ENCODE results near the gene RGS12.

RGS12 gene

DNA sequence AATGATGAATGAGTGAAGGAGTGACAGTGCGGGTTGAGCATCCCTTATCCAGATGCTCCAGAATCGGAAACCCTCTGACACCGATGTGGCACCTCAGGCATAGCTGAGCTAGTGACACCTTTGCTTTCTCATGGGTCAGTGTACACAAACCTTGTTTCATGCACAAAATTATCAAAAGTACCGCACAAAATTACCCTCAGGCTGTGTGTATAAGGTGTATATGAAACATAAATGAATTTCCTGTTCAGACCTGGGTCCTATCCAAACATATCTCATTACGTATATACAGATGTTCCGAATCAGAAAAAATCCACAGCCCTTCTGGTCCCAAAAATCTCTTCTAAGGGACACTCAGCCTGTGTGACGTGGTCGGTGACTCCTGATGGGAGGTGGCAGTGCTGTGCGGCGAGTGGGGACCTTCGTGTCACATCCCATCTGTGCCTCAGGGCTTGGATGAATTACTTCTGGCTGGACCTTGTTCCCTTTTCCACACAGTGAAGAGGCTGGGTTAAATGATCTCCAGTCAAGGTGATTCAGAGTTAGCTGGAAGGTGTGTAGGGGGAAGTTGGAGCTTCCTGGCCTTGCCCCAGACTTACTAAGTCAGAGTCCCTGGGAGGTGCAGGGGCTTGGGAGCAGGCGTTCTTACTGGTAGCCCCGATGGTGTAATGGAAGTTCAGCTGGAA is 18.8 kb downstream of the RGS12 start:
- DNase-seq = no peak

DNA sequence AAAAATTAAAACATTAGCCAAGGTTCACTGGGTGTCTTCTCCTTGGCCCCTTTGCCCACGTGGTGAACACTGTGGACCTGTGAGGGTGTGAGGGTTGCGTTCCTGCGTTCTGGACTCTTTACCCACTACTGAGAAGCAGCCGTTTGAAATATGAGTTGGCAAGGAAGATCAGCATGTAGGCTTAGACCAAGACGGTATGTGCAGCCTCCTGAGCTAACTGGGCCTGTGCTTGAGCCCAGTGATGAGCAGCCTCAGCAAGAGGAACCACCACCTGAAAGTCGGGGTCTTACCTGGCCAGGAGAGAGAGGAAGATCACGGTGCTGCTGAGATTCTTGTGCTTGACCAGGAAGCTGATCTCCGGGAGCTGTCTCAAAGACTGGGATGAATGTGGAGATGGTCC is 19.5 kb downstream of the RGS12 start:
- no peak for DNase-seq

DNA sequence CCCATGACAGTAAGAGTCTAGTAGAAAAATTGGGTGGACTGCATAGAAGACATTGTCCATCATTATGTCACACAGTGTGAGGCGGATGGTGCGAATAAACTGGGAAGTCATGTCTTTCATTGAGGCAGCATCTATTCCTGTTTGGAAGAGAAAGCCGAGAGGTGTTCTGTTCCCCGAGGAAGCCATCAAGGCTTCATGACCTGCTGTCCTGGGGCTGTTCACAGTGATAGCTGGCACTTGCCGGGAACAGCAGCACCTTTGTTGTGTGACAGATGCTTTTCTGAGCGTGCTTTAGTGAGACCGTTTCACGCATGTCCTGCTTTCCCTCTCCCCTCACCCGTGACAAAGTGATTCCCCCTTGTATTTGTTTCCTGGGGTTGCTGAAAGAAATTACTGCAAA is 20.3 kb downstream of the RGS12 start:
- DNase-seq = no peak

DNA sequence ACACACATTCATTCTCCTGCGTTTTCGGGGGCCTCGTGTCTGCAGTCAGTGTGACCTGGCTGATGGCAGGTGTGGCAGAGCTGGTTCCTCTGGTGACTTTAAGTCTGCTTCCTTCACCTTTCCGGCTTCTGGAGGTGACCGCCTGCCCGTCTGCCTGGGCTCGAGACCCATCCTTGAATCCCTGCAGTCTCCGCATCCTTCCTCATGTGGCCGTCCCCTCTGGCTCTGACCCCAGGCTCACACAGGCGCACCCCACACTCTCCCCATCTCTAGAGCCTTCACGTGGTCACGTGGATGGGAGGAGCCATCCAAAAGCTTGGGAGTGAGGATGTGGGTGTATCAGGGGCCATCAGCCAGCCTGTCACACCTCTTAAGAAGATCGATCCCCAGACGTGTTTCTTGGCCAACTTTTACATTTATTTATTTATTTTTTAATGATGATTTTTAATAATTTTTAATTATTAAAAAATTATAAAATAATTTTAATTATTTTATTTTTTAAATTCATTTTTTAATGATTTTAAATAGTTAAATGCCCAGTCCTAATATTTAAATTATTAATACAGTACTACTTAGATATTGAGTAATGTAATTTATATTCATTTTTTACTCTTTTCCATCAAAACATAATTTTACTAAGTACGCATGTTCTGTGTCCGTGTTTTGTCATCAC is 20.9 kb downstream of the RGS12 start:
- no peak for DNase-seq

DNA sequence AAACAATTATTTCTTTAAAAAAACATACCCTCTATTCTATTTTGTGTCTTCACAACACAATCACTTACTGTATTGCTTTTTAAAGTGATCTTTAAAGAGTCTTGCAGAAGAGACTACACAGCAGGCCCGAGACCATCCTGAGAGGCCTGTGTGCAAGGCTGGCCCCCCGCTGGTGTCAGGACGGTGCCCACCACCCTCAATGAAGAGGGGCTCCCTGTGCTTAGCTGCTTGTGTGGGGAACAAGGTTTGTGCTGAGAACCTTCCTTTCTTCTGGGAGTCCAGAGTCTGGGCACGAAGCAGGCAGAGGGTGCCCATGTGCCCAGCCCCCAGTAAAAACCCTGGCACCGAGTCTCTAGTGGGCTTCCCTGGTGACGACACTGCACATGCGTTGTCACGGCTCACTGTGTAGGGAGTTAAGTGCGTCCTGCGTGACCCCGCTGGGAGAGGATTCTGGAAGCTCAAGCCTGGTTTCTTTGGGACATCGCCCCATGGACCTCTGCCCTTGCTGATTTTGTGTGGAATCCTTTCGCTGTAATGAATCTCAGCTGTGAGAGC is 22.0 kb downstream of the RGS12 start:
- no peak for DNase-seq

DNA sequence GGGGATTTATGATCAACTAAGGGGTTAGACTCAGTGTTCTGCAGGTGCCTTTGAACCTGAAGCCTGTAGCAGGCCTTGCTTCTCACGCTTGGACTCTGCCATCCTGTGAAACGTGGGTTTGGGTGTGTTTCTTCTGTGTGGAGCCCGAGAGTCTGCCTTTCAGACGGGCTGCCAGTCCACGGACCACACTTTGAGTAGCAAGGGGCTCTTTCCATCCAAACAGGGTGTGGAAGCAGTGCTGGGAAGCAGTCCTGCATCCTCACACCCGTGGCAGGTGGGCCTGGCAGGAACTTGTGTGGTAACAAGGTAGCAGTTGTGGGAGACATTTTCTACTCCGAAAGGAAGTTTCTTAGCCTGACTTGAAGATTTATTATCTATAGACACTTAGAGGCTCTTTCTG is 22.7 kb downstream of the RGS12 start:
- DNase-seq = no peak

DNA sequence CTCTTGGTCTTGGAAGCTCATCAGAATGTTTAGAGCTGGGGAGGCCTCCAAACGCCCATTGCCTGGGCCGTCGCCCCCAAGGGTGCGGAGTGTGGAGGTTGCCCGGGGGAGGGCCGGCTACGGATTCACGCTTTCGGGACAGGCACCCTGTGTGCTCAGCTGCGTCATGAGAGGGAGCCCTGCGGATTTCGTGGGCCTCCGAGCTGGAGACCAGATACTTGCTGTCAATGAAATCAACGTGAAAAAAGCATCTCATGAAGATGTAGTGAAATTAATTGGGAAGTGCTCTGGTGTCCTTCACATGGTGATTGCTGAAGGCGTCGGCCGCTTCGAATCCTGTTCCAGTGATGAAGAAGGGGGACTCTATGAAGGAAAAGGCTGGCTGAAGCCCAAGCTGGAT is 23.3 kb downstream of the RGS12 start:
- no peak for DNase-seq

DNA sequence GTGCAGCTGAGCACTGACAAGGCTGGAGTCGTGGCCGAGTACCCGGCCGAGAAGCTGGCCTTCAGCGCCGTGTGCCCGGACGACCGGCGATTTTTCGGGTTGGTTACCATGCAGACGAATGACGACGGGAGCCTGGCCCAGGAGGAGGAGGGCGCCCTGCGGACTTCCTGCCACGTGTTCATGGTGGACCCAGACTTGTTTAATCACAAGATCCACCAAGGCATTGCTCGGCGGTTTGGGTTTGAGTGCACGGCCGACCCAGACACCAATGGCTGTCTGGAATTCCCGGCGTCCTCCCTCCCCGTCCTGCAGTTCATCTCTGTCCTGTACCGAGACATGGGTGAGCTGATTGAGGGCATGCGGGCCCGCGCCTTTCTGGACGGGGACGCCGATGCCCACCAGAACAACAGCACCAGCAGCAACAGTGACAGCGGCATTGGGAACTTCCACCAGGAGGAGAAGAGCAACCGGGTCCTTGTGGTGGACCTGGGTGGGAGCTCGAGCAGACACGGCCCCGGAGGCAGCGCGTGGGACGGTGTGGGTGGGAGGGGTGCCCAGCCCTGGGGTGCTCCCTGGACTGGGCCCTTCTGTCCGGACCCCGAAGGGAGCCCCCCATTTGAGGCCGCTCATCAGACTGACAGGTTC is 24.3 kb downstream of the RGS12 start:
- DNase-seq = no peak

DNA sequence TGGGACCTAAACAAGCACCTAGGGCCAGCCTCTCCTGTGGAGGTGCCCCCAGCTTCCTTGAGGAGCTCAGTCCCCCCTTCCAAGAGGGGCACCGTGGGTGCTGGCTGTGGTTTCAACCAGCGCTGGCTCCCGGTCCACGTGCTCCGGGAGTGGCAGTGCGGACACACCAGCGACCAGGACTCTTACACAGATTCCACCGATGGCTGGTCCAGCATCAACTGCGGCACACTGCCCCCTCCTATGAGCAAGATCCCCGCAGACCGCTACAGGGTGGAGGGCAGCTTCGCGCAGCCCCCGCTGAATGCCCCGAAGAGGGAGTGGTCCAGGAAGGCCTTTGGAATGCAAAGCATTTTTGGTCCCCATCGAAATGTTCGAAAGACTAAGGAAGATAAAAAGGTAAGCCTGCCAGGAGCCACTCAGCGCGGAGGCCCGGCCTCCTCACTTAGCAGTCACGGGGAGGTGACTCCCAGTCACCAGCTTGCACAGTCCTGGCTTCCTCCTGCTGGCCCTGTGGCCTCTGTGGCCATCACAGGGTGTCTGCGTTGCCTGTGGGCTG is 24.9 kb downstream of the RGS12 start:
- DNase-seq = no peak

DNA sequence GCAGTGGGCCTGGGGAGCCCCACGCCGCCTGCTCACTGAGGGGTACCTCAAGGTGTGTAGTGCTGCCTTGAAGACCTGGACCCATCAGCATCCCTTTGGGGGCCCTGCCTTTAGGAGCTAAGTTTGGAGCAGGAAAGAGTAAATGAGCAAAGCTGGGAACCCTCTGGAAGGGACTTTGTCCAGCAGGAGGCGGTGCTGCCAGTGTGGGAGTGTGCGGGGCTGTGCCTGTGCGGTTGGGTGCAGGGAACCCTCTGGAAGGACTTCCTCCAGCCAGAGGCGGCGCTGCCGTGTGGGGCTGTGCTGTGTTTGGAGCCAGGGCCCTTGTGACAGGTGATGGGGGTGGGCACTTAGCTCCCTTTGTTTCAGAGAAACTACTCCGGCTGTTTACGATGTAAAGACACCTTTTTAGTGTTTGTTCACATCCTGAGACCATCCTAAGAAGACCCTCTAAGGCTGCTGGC is 25.8 kb downstream of the RGS12 start:
- DNase-seq = no peak

DNA sequence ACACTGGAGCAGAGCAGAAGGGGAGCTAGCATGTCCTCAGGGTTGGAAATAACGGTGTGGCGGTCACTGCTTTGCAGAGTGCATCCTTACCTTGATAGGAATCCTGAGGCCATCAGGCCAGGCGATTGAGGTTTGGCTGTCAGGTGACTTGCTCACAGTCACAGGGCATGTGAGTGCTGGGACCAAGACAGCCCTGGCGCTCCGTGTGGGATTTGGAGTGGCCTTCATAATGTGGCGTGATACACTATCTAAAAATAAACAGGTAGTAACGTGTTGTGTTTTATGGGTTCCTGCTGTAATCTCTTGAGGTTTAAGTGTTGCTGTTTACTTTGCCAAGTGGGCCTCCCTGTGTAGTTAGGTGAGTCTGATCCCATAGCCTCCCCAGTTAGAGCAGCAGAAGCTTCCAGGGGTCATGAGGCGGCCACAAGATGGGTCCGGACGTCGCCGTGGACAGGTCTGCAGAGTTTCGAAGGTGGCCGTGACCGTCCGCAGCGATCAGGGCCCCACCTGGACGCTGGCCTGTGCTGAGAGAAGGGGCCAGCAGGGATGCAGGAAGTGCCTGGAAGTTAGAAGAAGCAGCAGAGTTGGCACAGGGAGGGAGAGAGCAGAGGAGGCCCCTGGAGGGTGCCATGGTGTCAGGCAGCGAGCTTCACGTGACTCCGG is 27.7 kb downstream of the RGS12 start:
- no peak for DNase-seq

DNA sequence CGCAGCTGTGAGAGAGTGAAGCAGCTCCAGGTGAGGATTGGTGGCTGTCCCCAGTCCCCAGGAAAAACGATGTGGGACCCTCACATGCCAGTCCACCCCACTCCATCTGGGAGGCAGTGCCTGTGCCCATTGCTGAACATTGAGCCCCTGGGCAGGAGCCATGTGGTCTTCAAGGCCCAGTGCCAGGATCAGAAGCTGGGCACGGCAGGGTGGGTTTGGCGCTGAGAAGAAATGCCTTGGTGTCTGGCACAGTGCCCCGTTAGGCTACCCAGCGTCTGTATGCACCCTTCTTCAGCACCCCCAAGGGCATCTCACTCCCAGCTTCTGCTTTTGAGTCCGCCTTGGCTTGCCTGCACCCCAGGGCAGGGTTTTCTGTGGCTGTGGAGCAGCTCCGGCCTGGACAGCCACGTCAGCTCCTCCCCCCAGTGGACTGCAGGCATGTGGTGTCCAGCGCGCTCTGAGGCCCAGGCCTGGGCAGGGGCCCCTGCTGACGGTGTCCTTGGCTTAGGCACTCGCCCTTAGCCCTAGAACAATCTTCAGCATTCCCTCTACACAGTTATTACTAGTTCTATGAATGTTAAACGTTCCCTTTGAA is 28.6 kb downstream of the RGS12 start:
- DNase-seq = no peak

DNA sequence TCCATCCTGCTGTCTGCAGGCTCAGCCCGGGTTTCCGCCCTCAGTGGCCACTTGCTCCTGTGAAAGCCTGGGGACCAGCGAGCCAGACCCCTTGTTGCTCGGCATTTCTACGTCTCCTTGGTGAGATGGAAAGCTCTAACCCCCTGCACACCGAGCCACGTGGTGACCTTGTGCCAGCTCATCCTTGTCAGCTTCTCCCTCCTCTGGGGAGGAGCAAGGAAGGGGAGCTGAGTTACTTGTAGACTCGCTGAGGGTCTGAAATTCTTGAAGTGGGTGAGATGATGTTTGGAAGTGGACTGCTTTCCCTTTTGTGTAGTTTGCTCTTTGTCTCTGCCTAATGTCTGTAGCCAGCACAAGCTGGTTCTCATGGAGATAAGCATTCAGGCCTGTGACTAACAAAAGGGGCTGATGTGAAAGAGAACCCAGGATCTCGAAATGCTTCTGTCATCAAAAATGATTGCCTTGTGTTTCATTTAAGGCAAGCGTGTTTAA is 29.3 kb downstream of the RGS12 start:
- no peak for DNase-seq

DNA sequence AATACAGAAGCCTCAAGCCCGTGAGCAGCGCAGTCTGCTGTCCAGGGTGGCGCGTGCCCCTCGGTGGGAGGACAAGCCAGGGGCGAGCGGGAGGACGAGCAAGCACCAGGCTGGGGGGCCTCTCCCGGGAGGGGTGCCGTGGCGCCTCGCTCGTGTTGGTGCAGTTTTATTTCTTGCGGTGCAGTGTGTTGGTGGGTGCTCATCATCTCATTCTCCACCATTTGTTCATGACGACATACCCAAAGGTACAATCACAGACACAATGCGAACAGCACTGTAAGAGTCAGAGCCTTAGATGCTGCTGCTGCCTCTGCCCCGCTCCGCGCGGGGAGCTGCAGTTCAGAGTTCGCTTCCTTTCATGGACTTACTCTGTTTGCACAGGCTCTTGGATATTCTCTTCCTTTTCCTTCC is 30.3 kb downstream of the RGS12 start:
- DNase-seq = no peak

DNA sequence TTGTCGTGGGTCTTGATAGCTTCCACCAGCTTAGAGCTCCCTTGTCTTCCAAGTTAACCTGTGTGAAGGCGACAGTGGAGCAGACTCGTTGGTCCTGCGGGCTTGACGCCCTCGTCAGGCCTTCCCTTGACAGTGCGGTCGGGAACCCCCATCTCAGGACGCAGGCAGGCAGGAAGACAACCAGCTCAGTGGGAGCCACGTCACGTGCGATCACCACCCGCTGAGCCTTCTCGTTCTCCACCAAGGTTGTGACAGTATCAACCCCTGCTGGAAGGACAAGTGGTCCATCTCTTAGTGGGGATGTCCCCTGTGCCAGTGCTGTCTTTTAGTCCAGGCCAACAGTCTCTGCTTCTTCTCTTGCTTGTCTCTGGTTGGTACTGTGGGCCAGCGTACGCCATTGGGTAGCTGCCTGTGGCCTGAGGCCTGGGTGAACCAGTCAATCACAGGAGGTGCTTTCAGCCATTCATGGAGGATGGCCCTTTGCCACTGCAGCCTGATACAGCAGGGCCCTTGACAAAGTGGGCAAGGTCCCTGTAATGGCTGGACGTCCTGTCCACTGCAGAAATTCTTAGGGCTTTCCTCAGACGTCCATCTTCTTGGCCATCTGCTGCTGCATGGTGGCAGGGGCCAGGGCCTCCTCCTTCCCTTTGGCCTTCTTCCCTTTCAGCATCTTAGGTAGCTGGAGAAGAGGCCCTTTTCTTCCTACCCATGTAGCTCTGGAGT is 31.4 kb downstream of the RGS12 start:
- no peak for DNase-seq

DNA sequence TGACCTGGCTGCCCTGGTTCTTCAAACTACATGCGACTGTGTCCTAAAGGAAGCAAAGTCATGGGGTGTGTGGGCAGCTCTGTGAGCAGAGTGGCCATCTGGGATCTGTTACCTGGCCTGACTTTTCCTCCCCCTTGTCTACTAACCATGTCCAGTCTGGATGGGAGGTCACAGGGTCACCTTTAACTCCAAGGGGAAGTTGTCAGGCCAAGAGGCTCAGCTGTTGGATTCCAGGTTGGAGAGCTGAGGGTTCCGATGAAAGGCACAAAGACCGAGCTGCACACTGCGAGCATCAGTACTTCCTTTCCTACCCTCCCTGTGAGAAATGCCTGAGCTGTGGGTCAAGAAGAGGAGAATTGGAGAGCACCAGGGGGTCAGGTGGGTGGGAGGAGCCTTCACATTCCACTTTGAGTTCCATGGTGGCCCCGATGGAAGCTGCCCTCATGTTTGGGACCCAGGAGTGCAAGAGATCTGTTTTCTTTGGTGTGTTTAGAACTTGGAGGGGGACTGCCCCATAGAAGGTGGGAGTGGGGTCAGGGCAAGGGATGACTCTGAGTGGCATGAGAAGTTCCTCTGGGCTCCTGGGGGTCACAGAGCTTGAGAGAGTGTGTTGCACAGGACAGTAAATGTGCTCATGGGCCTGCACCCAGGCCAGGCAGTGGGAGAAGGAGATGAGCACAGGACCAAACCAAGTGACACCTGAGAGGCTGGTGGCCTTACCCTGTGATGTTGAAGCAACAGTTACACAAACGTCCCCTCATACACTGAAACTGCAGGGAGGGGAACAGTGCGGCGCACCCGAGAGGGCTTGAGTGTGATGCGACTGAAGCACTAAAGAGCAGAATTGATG is 36.2 kb downstream of the RGS12 start:
- no peak for DNase-seq

DNA sequence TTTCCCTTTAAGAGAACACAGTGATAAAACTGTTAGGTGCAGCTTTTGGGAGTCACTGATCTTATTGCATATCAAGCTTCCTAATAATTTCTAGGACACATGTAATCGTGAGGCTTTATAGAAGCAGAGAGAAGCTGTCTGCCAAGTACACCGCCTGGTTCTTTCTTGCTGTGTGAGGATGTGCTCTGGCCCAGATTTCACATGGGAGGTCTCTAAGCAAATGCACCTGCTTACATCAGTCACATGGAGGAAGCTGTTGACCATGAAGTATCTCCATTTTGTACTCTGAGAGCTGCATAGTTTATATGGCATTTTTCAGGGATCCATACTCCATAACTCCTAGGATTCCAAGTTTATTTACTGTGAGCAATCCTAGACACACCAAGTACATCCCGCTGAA is 37.1 kb downstream of the RGS12 start:
- DNase-seq = no peak

DNA sequence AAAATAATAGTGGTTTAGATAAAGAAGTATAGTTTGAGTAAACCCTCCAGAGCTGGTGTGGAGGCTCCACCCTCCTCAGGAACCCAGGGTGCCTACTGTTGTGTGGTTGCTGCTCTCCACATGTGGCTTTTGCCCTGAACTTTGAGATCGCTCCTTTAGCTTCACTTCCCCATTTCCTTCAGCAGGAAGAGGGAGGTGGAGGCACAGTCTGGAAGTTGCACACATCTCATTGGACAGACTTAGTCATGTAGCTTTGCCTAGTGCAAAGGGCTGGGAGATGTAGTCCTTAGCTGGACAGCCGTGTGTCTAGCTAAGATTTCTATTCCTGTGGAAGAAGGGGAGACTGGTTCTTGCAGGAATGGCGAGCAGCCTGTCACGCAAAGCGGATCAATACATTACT is 37.9 kb downstream of the RGS12 start:
- no peak for DNase-seq

DNA sequence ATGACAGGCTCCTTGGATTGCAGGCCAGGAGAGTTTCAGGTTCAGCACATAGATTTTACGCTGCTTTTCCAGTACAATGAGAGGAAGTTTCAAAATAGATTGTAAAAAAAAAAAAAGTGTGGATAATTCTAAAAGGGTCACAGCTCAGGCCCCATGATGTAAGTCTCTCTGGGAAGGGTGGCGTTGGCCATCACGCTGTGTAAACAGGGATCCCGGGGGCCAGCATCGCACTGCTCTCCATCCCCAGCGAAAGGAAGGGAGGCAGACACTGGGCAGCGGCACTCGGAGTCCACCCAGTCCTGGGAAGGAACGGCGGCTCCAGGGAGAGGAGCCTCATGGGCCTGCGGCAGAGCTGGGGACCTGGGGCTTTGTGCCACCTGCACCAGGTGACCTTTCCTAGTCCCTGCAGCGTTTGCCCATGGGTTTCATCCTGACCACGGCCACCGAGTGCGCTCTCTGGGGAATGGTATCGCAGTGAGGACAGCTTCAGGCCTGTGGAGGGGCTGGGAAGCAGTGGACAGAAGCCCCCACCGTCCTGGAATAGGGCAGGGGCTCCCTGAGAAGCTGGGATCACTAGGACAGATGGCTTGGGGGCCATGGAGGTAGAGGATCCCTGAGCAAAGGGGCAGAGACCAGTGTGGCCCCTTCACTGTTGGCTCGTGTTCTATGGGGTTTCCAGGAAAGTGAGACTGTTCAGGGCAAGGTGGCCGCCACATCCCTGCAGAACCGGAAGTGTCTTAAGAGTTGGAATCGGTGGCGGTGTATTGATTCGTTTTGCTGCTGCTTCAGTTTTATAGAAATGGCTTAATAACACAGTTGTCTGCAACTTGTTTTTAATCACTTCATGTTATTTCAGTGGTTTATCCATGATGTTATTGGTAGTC is 38.9 kb downstream of the RGS12 start:
- no peak for DNase-seq

DNA sequence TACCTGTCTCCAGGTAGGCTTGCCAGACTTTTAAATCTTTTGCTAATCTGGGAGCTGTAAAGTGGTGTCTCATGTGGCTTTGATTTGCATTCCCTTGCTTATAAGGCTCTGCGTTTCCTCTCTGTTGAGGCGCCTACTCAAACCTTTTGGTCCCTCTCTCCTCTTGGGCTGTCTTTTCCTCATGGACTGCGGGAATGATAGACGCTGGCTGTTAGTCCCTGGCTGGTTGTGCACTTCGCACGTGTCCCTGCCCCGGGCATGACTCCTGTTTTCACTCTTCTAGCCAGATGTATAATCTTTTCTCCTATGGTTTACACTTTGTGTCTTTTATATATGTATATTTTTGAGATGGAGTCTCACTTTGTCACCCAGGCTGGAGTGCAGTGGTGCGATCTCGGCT is 39.7 kb downstream of the RGS12 start:
- DNase-seq = no peak

Measured in NCI-H2081 treated with DMSO at 0.1 percent for 48 hours (cell line).